ENCODE data around the gene PPP4R3B.

Gene PPP4R3B

GRCh38 chr2:55519938-55520885, 97.2 kb downstream of the PPP4R3B start:
- peak in 1 of 2 donors; percentile 16 for DNase-seq (ENCODE audit: low read depth in 1 of 2, low spot score in 1 of 2)

- no peak for DNase-seq (ENCODE audit: low read depth in 1 of 2, low spot score in 1 of 2)
These were observed 98.6 kb downstream of the PPP4R3B start for GRCh38 chr2:55518841-55519165.

- DNase-seq (ENCODE audit: low read depth in 1 of 2, low spot score in 1 of 2) = no peak
These were observed 105.8 kb downstream of the PPP4R3B start for GRCh38 chr2:55511508-55512124.

DNA sequence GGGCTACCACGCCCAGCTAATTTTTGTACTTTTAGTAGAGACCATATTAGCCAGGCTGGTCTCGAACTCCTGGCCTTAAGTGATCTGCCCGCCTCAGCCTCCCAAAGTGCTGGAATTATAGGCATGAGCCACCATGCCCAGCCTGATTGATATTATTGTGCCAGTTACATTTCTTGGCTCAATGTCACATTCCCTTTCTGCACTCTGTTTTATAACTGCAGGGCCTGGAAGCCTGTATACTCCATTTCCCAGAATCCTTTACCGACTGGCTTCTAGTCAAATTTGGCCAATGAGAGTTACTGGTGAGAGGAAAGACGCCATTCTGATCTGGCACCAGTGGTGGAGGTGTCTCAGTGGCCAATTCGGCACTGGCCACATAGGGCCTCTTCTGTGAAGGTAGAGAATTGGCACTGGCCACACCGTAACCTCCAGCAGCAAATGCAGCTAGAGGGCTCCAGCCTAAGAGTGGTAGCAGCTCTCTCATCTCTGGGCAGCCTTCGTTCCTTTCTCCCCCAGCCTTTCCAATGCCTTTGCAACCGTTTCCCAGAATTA, 114.8 kb downstream of the PPP4R3B start:
- no peak for DNase-seq (ENCODE audit: low read depth in 1 of 2, low spot score in 1 of 2)

DNA sequence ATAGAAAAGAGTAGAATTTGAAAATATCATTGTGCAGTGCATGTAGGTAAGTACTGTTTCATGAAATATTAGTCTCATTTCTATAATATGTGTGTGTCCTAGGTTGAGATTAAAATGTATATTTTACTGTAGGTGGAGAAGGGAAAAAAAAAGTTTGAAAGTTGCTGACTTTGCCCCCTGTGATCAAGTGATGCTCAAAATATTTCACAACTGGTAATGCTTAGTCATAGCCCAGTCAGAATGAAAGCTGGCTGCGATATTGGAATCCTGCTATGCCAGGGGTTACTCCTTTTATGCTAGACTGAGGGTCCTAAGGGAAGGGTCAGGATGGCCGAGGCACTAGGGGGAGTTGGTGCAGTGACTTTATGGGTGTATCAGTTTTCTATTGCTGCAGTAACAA, 117.4 kb downstream of the PPP4R3B start:
- DNase-seq (ENCODE audit: low read depth in 1 of 2, low spot score in 1 of 2) = no peak

DNA sequence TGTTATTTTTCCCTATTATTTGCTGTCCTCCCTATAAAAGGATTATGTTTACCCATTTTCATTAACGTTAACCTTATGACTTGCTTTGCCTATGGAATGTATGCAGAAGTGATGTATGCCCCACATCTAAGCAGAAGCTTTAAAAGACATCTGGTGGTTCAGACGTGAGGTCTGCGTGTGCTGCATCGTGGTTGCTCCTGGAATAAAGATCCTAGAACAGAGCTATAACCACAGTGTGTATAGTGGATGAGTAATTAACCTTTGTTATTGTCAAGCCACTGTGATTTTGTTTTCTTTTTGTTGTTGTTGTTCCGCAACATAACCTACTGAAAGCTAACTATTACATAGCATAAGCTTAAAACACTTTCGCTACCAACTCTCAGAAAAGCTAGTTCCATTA, 118.8 kb downstream of the PPP4R3B start:
- DNase-seq (ENCODE audit: low read depth in 1 of 2, low spot score in 1 of 2) = no peak

All from stimulated activated CD4-positive, alpha-beta T cell treated with anti-CD3 and anti-CD28 coated beads, Interleukin-15, amount 100 ng/mL, for 1 hour (primary cell).